Umbilical cord (tissue), 1 donor: ENCODE data around the gene DNAJC6. TPM values are rescaled to one million over a fixed set of nuclear protein-coding genes. Genes with fewer than 3 reads are reported as not detected.

Source experiments
- total RNA-seq: library from RNA; depleted of rRNA; stranded (reverse); fragments of >200 nt; gene quantifications from one replicate; pipeline ENCODE4 v1.2.3, GENCODE V29; 2014; ENCODE audit warnings: low replicate concordance; ENCODE audit not compliant: insufficient read depth

Gene DNAJC6
- total RNA-seq, 1 donor from 2014 or later = 4.1 TPM

Other genes starting within 250 kb of the DNAJC6 start
- 30.3 TPM for gene AK4, start 161.3 kb upstream of the DNAJC6 start, total RNA-seq
- gene LEPR, start 111.1 kb downstream of the DNAJC6 start, total RNA-seq = 25.3 TPM
- 117 TPM for gene LEPROT, start 111.1 kb downstream of the DNAJC6 start, total RNA-seq